Measurements from ENCODE around the gene SGK1.

The SGK1 gene

DNA sequence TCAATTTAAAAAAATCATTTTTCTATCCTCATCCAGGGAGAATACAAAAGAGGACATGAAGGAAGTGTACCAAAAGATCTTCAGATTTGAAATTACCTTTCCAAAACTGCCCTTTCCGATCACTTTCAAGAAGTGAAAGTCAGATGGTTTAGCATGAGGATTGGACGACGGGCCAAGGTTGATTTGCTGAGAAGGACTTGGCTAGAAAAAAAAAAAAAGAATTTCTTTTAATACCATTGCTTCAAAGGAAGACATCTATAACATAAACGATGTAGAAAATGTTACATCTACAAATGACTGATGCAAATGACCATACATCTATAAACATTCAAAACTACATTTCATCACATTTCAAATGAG is 144.6 kb downstream of the SGK1 start (continued):
- no peak for TF ChIP-seq RBAK (tag by site-specific recombination; IDR thresholded peaks at IDR 0.05)

DNA sequence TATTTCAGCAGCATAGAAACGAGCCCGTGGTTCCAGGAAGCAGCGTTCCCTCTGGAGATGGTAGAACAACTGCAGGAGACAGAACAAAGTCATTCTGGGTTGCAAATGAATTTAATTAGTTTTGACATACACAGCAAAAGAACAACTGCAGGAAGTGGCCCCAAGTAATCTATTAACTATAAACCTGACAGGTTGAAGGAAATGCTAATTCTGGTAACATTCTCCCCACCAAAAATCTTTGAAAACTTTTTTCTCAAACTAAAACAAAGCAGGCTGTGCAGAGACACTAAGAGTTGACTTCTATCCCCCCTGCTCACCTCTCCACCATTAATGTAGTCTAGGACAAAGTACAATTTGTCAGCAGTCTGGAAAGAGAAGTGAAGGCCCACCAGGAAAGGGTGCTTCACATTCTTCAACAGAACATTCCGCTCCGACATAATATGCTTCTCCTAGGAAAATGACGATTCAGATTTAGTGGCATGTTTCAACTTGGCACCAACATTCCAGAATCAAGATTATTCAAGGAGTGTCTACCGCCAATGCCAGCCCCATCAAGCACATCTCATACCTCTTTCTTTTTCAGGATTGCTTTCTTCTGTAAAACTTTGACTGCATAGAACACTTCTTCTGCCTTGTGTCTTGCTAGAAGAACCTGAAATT is 145.1 kb downstream of the SGK1 start:
- Histone ChIP-seq H3K9me3 (ENCODE audit: control insufficient read depth, insufficient read depth, low read depth, low read length) (no peaks in the 10 kb centered on the region), H3K27ac (ENCODE audit: extremely low read depth, low read depth, low read length) (no peak overlapping the region), H3K36me3 (ENCODE audit: control insufficient read depth in 2 of 2, insufficient read depth in 1 of 2, low read length in 2 of 2) (peaks cover 0 to 55% of the 10 kb centered on the region in 2 experiments; a peak in 1 of 3 replicates), H3K4me3 (ENCODE audit: low read depth, low read length) (no peak overlapping the region), H3K4me1 (ENCODE audit: control insufficient read depth, insufficient read depth, low read length) (no peaks in the 10 kb centered on the region)
- ChIA-PET POLR2A (no interaction called here), CTCF (interaction anchor here (0.9 to 2.5 kb wide), 2 partner anchors 473 to 650 kb away, joined by 3 to 20 read pairs; no protein-coding TSS in a partner anchor)
- TF ChIP-seq ZNF146 (tag by site-specific recombination; IDR thresholded peaks at IDR 0.05) (no peak), ZNF292 (tag by site-specific recombination; IDR thresholded peaks at IDR 0.05; ENCODE audit: borderline replicate concordance, low read depth) (no peak), FEZF1 (tag by site-specific recombination; IDR thresholded peaks at IDR 0.05) (no peak), ZNF24 (tag by site-specific recombination; IDR thresholded peaks at IDR 0.05) (no peak), ZNF354C (tag by site-specific recombination; IDR thresholded peaks at IDR 0.05; ENCODE audit: borderline replicate concordance, low read depth) (no peak), ZSCAN23 (tag by site-specific recombination; IDR thresholded peaks at IDR 0.05) (no peak), ZBTB1 (tag by site-specific recombination; IDR thresholded peaks at IDR 0.05) (no peak)

DNA sequence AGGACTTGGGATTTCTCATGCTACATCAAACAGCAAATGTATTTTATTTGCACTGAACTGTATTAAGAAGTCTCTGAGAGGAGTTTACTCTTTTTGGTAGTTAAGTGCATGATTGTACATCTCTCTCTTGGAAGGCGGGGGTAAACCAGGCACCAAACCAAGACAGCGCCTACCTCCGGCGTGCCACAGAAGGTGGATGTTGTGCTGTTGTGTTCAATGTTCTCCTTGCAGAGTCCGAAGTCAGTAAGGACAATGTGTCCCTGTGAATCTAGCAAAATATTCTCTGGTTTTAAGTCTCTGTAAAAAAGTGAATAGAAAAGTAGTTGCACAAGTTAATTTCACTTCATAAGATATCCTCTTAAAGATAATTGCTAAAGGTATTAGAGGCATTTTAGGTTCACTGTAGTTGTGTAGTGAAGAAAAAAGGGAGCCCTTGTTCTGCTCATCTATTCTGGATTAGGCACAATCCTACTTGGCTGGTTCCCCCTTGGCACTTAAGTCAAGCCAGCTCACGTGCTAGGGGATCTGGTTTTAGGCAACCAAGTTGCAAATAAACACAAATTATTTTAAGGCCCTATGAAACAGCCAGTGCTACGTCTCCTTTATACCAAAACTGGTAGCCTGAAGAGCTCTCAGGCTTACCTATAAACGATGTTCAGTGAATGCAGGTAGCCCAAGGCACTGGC is 145.7 kb downstream of the SGK1 start:
- H3K4me3 ChIP-seq (ENCODE audit: low read depth, low read length): no peak overlapping the region
- H3K4me1 ChIP-seq (ENCODE audit: control insufficient read depth, insufficient read depth, low read length): no peaks in the 10 kb centered on the region
- POLR2A ChIA-PET: no interaction called here
- no peak overlapping the region for H3K27ac ChIP-seq (ENCODE audit: extremely low read depth, low read depth, low read length)
- CTCF ChIA-PET: interaction anchor here (0.9 to 2.5 kb wide), 4 partner anchors 16 to 655 kb away, joined by 3 to 20 read pairs (median 6); no protein-coding TSS in a partner anchor
- peaks cover 0 to 58% of the 10 kb centered on the region in 2 experiments; a peak in 1 of 3 replicates for H3K36me3 ChIP-seq (ENCODE audit: control insufficient read depth in 2 of 2, insufficient read depth in 1 of 2, low read length in 2 of 2)
- H3K9me3 ChIP-seq (ENCODE audit: control insufficient read depth, insufficient read depth, low read depth, low read length): no peaks in the 10 kb centered on the region
- TF ChIP-seq KLF7 (tag by site-specific recombination; IDR thresholded peaks at IDR 0.05; ENCODE audit: borderline replicate concordance) (no peak), ZNF16 (tag by site-specific recombination; IDR thresholded peaks at IDR 0.05; ENCODE audit: low read depth) (no peak), ZNF341 (tag by site-specific recombination; IDR thresholded peaks at IDR 0.05; ENCODE audit: low read depth) (no peak), ZNF416 (tag by site-specific recombination; IDR thresholded peaks at IDR 0.05) (no peak), ZNF366 (tag by site-specific recombination; conservative IDR thresholded peaks at IDR 0.05) (no peak), SCRT2 (tag by site-specific recombination; IDR thresholded peaks at IDR 0.05) (no peak), TRIM28 (IDR thresholded peaks at IDR 0.05; ENCODE audit: borderline replicate concordance, low read length) (no peak), ZNF391 (tag by site-specific recombination; IDR thresholded peaks at IDR 0.05; ENCODE audit: borderline replicate concordance, low read depth) (no peak), KLF10 (tag by site-specific recombination; IDR thresholded peaks at IDR 0.05) (no peak), OVOL3 (tag by site-specific recombination; IDR thresholded peaks at IDR 0.05) (no peak)
- TF ChIP-seq, protein P1, sequence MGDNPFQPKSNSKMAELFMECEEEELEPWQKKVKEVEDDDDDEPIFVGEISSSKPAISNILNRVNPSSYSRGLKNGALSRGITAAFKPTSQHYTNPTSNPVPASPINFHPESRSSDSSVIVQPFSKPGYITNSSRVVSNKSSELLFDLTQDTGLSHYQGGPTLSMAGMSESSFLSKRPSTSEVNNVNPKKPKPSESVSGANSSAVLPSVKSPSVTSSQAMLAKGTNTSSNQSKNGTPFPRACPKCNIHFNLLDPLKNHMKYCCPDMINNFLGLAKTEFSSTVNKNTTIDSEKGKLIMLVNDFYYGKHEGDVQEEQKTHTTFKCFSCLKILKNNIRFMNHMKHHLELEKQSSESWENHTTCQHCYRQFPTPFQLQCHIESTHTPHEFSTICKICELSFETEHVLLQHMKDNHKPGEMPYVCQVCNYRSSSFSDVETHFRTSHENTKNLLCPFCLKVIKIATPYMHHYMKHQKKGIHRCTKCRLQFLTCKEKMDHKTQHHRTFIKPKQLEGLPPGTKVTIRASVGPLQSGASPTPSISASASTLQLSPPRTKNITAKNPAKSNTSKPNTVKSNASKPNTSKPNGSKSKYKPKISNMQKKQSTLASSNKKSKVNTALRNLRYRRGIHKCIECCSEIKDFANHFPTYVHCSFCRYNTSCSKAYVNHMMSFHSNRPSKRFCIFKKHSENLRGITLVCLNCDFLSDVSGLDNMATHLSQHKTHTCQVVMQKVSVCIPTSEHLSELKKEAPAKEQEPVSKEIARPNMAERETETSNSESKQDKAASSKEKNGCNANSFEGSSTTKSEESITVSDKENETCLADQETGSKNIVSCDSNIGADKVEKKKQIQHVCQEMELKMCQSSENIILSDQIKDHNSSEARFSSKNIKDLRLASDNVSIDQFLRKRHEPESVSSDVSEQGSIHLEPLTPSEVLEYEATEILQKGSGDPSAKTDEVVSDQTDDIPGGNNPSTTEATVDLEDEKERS (tag by site-specific recombination; IDR thresholded peaks at IDR 0.05): no peak
- TF ChIP-seq, protein P2, sequence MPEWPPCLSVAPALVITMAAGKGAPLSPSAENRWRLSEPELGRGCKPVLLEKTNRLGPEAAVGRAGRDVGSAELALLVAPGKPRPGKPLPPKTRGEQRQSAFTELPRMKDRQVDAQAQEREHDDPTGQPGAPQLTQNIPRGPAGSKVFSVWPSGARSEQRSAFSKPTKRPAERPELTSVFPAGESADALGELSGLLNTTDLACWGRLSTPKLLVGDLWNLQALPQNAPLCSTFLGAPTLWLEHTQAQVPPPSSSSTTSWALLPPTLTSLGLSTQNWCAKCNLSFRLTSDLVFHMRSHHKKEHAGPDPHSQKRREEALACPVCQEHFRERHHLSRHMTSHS (tag by site-specific recombination; IDR thresholded peaks at IDR 0.05): no peak
- TF ChIP-seq, protein P3, sequence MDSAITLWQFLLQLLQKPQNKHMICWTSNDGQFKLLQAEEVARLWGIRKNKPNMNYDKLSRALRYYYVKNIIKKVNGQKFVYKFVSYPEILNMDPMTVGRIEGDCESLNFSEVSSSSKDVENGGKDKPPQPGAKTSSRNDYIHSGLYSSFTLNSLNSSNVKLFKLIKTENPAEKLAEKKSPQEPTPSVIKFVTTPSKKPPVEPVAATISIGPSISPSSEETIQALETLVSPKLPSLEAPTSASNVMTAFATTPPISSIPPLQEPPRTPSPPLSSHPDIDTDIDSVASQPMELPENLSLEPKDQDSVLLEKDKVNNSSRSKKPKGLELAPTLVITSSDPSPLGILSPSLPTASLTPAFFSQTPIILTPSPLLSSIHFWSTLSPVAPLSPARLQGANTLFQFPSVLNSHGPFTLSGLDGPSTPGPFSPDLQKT (IDR thresholded peaks at IDR 0.05; ENCODE audit: borderline replicate concordance, low read depth, low read length): no peak
- TF ChIP-seq, protein P4, sequence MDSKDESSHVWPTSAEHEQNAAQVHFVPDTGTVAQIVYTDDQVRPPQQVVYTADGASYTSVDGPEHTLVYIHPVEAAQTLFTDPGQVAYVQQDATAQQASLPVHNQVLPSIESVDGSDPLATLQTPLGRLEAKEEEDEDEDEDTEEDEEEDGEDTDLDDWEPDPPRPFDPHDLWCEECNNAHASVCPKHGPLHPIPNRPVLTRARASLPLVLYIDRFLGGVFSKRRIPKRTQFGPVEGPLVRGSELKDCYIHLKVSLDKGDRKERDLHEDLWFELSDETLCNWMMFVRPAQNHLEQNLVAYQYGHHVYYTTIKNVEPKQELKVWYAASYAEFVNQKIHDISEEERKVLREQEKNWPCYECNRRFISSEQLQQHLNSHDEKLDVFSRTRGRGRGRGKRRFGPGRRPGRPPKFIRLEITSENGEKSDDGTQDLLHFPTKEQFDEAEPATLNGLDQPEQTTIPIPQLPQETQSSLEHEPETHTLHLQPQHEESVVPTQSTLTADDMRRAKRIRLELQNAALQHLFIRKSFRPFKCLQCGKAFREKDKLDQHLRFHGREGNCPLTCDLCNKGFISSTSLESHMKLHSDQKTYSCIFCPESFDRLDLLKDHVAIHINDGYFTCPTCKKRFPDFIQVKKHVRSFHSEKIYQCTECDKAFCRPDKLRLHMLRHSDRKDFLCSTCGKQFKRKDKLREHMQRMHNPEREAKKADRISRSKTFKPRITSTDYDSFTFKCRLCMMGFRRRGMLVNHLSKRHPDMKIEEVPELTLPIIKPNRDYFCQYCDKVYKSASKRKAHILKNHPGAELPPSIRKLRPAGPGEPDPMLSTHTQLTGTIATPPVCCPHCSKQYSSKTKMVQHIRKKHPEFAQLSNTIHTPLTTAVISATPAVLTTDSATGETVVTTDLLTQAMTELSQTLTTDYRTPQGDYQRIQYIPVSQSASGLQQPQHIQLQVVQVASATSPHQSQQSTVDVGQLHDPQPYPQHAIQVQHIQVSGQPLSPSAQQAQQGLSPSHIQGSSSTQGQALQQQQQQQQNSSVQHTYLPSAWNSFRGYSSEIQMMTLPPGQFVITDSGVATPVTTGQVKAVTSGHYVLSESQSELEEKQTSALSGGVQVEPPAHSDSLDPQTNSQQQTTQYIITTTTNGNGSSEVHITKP (tag by site-specific recombination; IDR thresholded peaks at IDR 0.05): no peak
- TF ChIP-seq, protein P5, sequence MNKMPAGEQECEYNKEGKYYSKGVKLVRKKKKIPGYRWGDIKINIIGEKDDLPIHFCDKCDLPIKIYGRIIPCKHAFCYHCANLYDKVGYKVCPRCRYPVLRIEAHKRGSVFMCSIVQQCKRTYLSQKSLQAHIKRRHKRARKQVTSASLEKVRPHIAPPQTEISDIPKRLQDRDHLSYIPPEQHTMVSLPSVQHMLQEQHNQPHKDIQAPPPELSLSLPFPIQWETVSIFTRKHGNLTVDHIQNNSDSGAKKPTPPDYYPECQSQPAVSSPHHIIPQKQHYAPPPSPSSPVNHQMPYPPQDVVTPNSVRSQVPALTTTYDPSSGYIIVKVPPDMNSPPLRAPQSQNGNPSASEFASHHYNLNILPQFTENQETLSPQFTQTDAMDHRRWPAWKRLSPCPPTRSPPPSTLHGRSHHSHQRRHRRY (tag by site-specific recombination; IDR thresholded peaks at IDR 0.05): no peak

All from HEK293 (cell line).